ENCODE measurements around the gene MYLK2. TPM values are rescaled to one million over a fixed set of nuclear protein-coding genes. Genes with fewer than 3 reads are reported as not detected.

MYLK2 gene
- total and polyA plus RNA-seq, 8 donors = 1.8 to 10.8 (median 4.3) TPM

GRCh38 chr20:31815408-31816188 is 3.6 kb upstream of the MYLK2 start:
- Histone ChIP-seq H3K4me3 (no peak overlapping the region), H3K27ac (no peak overlapping the region), H3K4me1 (peaks cover 0 to 12% (median 9%) of the 10 kb centered on the region in 3 donors), H3K27me3 (no peaks in the 10 kb centered on the region), H3K9me3 (no peaks in the 10 kb centered on the region), H3K36me3 (no peaks in the 10 kb centered on the region)
- intact Hi-C loops (cut with DNase I) = no loop called here
- DNase-seq = no peak
- no peak for ATAC-seq
- TF ChIP-seq, protein P1, sequence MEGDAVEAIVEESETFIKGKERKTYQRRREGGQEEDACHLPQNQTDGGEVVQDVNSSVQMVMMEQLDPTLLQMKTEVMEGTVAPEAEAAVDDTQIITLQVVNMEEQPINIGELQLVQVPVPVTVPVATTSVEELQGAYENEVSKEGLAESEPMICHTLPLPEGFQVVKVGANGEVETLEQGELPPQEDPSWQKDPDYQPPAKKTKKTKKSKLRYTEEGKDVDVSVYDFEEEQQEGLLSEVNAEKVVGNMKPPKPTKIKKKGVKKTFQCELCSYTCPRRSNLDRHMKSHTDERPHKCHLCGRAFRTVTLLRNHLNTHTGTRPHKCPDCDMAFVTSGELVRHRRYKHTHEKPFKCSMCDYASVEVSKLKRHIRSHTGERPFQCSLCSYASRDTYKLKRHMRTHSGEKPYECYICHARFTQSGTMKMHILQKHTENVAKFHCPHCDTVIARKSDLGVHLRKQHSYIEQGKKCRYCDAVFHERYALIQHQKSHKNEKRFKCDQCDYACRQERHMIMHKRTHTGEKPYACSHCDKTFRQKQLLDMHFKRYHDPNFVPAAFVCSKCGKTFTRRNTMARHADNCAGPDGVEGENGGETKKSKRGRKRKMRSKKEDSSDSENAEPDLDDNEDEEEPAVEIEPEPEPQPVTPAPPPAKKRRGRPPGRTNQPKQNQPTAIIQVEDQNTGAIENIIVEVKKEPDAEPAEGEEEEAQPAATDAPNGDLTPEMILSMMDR (IDR thresholded peaks at IDR 0.05) = no peak
- no peak for FAIRE-seq
- whole genome bisulfite sequencing, 2 donors = 73% methylated on average over 9 of the region's 9 CpGs

- H3K4me1 ChIP-seq = peaks cover 0 to 12% (median 9%) of the 10 kb centered on the region in 3 donors
Measured at GRCh38 chr20:31816221-31816620, 2.9 kb upstream of the MYLK2 start.

DNA sequence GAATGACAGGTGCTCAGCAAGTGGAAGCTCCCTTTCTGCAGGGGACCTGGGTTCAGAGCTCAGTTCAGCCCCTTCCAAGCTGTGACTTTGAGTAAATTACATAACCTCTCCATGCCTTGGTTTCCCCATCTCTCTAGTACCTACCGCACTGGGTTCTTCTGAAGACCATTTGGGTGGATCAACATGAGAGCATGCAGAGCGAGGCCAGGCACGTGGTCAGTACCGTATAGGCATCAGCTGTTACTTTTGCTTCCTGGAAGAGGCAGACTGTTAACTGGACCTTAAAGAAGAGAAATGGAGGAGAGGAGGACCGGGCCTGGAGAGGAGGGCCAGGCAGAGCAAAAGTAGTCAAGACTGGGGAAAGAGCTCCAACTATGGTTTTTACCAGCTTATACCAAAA is 1.7 kb upstream of the MYLK2 start:
- WGBS, 2 donors = 92 to 96% methylated on average over 5 of the region's 5 CpGs
- FAIRE-seq (no peak), ATAC-seq (no peak), DNase-seq (no peak)
- intact Hi-C loops (cut with DNase I) = no loop called here
- H3K27ac ChIP-seq = no peak overlapping the region
- H3K4me1 ChIP-seq = peaks cover 0 to 17% (median 7%) of the 10 kb centered on the region in 3 donors
- no peaks in the 10 kb centered on the region for H3K9me3 ChIP-seq
- TF ChIP-seq, protein P1 (IDR thresholded peaks at IDR 0.05) = no peak
- H3K36me3 ChIP-seq = no peaks in the 10 kb centered on the region
- no peak overlapping the region for H3K4me3 ChIP-seq
- H3K27me3 ChIP-seq = no peaks in the 10 kb centered on the region

More at GRCh38 chr20:31816221-31816620, 2.9 kb upstream of the MYLK2 start:
- H3K4me3 ChIP-seq = no peak overlapping the region
- H3K9me3 ChIP-seq = no peaks in the 10 kb centered on the region
- 93 to 94% methylated on average over 5 of the region's 5 CpGs for WGBS, 2 donors
- intact Hi-C loops (cut with DNase I) = no loop called here
- ATAC-seq = no peak
- H3K36me3 ChIP-seq = no peaks in the 10 kb centered on the region
- no peaks in the 10 kb centered on the region for H3K27me3 ChIP-seq
- H3K27ac ChIP-seq = no peak overlapping the region
- TF ChIP-seq, protein P1 (IDR thresholded peaks at IDR 0.05) = no peak
- DNase-seq = no peak
- FAIRE-seq = no peak

DNA sequence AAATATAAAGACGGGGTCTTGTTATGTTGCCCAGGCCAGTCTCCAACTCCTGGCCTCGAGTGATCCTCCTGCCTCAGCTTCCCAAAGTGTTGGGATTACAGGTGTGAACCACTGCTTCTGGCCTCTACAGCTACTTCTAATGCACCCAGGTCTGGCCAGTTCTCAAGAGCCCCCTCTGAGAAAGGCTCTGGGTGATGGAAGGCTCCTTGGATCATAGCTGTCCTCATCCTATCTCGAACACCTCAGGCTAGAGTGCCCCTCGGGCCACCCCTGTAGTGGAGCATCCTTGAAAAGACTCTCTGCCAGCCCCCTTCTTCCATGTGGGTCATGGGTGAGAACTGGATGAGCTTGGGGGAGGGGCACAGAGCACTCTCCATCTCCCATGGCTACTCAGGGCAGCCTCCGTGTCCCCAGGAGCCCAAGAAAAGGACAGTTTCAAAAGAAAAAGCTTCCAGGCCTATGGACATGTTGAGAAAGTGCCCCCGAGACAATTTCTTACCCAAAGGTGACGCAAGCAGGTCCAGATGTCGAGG is 714 bp upstream of the MYLK2 start:
- Histone ChIP-seq H3K4me3 (no peak overlapping the region), H3K4me1 (peaks cover 0 to 11% (median 3%) of the 10 kb centered on the region in 3 donors), H3K9me3 (no peaks in the 10 kb centered on the region), H3K27ac (peak overlapping the region in 1 of 4 donors; percentile 50), H3K27me3 (no peaks in the 10 kb centered on the region), H3K36me3 (no peaks in the 10 kb centered on the region)
- DNase-seq (no peak), ATAC-seq (no peak), FAIRE-seq (no peak)
- 76 to 79% methylated on average over 8 of the region's 8 CpGs for WGBS, 2 donors
- intact Hi-C loops (cut with DNase I) = no loop called here
- TF ChIP-seq, protein P1 (IDR thresholded peaks at IDR 0.05) = no peak

DNA sequence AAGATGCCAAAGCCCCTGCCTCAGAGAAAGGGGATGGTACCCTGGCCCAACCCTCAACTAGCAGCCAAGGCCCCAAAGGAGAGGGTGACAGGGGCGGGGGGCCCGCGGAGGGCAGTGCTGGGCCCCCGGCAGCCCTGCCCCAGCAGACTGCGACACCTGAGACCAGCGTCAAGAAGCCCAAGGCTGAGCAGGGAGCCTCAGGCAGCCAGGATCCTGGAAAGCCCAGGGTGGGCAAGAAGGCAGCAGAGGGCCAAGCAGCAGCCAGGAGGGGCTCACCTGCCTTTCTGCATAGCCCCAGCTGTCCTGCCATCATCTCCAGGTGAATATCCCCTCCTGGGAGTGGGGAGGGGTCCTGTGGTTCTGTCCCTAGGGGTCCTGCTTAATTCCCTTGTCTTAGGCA is 1.1 kb downstream of the MYLK2 start:
- no peaks in the 10 kb centered on the region for H3K27me3 ChIP-seq
- H3K9me3 ChIP-seq = no peaks in the 10 kb centered on the region
- no peak for DNase-seq
- 66% methylated on average over 6 of the region's 6 CpGs for WGBS, 2 donors
- no peak for FAIRE-seq
- TF ChIP-seq, protein P1 (IDR thresholded peaks at IDR 0.05) = no peak
- H3K27ac ChIP-seq = peak overlapping the region in 1 of 4 donors; percentile 3
- ATAC-seq = no peak
- intact Hi-C loops (cut with DNase I) = loop anchor here in 1 of 3 donors (5.0 kb wide), 1 partner anchor 212 kb away; no protein-coding TSS in a partner anchor
- H3K4me1 ChIP-seq = peaks cover 0 to 11% (median 3%) of the 10 kb centered on the region in 3 donors
- peak overlapping the region in 1 of 4 donors; percentile 35 for H3K4me3 ChIP-seq
- no peaks in the 10 kb centered on the region for H3K36me3 ChIP-seq
